DOHH2 (cell line): ENCODE results near the gene FNDC3B.

Source experiments
- H3F3A ChIP-seq: fragments of 200-600 bp; sonication (generic), shearing (Covaris generic); 2 replicates; pipeline ENCODE4 v1.6.0; 2016; ENCODE audit warnings: antibody characterized with exemption, mild to moderate bottlenecking; ENCODE audit not compliant: control insufficient read depth, insufficient read depth
- H3K27ac ChIP-seq: fragments of 200-600 bp; sonication (generic); 2 replicates; pipeline ENCODE4 v1.5.1; 2014; ENCODE audit warnings: low read depth, mild to moderate bottlenecking, low read length, moderate library complexity
- H3K27me3 ChIP-seq: fragments of 200-600 bp; sonication (generic); 2 replicates; pipeline ENCODE4 v1.6.1; 2014; ENCODE audit warnings: mild to moderate bottlenecking, low read length, mixed read lengths; ENCODE audit not compliant: control insufficient read depth
- H3K36me3 ChIP-seq: fragments of 200-600 bp; sonication (generic); 2 replicates; pipeline ENCODE4 v1.6.1; 2014; ENCODE audit warnings: mild to moderate bottlenecking, low read length, moderate library complexity, mixed read lengths; ENCODE audit not compliant: control insufficient read depth
- H3K4me1 ChIP-seq: fragments of 200-600 bp; sonication (generic); 2 replicates; pipeline ENCODE4 v1.6.1; 2014; ENCODE audit warnings: mild to moderate bottlenecking, low read length, mixed read lengths; ENCODE audit not compliant: control insufficient read depth
- H3K4me2 ChIP-seq: fragments of 200-600 bp; sonication (generic); 2 replicates; pipeline ENCODE4 v1.6.0; 2014; ENCODE audit warnings: mild to moderate bottlenecking, low read length, moderate library complexity
- H3K4me3 ChIP-seq: fragments of 200-600 bp; sonication (generic); 2 replicates; pipeline ENCODE4 v1.5.1; 2014; ENCODE audit warnings: mild to moderate bottlenecking, low read length, mixed read lengths
- H3K79me2 ChIP-seq: fragments of 200-600 bp; sonication (generic); 2 replicates; pipeline ENCODE4 v1.6.1; 2014; ENCODE audit warnings: mild to moderate bottlenecking, low read length, mixed read lengths; ENCODE audit not compliant: control insufficient read depth
- H3K9me2 ChIP-seq: fragments of 200-600 bp; sonication (generic); replicated peaks from 2 replicates; pipeline ENCODE4 v1.6.1; 2014; ENCODE audit warnings: mild to moderate bottlenecking, low read length, mixed read lengths; ENCODE audit not compliant: control insufficient read depth
- H3K9me3 ChIP-seq: fragments of 200-600 bp; sonication (generic); 2 replicates; pipeline ENCODE4 v1.6.1; 2014; ENCODE audit warnings: antibody characterized with exemption, low read length, mixed read lengths; ENCODE audit not compliant: control insufficient read depth, insufficient read depth
- H4K20me1 ChIP-seq: fragments of 200-600 bp; sonication (generic); 2 replicates; pipeline ENCODE4 v1.6.0; 2014; ENCODE audit warnings: low read depth, mild to moderate bottlenecking, antibody characterized with exemption, low read length, moderate library complexity; ENCODE audit not compliant: control insufficient read depth, insufficient read depth
- EZH2phosphoT487 ChIP-seq: fragments of 200-600 bp; sonication (generic); IDR thresholded peaks from 2 replicates; pipeline ENCODE4 v1.6.1; 2017; ENCODE audit warnings: borderline replicate concordance, mild to moderate bottlenecking, antibody characterized with exemption, low read length, moderate library complexity, mixed read lengths
- TF ChIP-seq, protein P1 (sequence below): fragments of 200-600 bp; sonication (generic); IDR thresholded peaks from one replicate; pipeline ENCODE4 v1.5.1; 2014; ENCODE audit warnings: antibody characterized with exemption, mild to moderate bottlenecking, low read depth, low read length; ENCODE audit not compliant: poor library complexity, severe bottlenecking

Gene FNDC3B

GRCh38 chr3:172142051-172142863 is 102.9 kb downstream of the FNDC3B start:
- Histone ChIP-seq H3K4me2 (peak overlapping the region; percentile 53), H3F3A (0 out of 2 replicates have a peak, but pooled peaks cover 2% of the 10 kb centered on the region), H3K27ac (peak overlapping the region; percentile 26), H3K27me3 (no peaks in the 10 kb centered on the region), H3K4me3 (peak overlapping the region; percentile 38), H4K20me1 (no peaks in the 10 kb centered on the region), H3K9me2 (no peaks in the 10 kb centered on the region), H3K36me3 (no peaks in the 10 kb centered on the region), H3K4me1 (peaks cover 45% of the 10 kb centered on the region), H3K79me2 (no peaks in the 10 kb centered on the region), H3K9me3 (no peaks in the 10 kb centered on the region)
- TF ChIP-seq, protein P1, sequence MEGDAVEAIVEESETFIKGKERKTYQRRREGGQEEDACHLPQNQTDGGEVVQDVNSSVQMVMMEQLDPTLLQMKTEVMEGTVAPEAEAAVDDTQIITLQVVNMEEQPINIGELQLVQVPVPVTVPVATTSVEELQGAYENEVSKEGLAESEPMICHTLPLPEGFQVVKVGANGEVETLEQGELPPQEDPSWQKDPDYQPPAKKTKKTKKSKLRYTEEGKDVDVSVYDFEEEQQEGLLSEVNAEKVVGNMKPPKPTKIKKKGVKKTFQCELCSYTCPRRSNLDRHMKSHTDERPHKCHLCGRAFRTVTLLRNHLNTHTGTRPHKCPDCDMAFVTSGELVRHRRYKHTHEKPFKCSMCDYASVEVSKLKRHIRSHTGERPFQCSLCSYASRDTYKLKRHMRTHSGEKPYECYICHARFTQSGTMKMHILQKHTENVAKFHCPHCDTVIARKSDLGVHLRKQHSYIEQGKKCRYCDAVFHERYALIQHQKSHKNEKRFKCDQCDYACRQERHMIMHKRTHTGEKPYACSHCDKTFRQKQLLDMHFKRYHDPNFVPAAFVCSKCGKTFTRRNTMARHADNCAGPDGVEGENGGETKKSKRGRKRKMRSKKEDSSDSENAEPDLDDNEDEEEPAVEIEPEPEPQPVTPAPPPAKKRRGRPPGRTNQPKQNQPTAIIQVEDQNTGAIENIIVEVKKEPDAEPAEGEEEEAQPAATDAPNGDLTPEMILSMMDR = no peak
- no peak for TF ChIP-seq EZH2phosphoT487

DNA sequence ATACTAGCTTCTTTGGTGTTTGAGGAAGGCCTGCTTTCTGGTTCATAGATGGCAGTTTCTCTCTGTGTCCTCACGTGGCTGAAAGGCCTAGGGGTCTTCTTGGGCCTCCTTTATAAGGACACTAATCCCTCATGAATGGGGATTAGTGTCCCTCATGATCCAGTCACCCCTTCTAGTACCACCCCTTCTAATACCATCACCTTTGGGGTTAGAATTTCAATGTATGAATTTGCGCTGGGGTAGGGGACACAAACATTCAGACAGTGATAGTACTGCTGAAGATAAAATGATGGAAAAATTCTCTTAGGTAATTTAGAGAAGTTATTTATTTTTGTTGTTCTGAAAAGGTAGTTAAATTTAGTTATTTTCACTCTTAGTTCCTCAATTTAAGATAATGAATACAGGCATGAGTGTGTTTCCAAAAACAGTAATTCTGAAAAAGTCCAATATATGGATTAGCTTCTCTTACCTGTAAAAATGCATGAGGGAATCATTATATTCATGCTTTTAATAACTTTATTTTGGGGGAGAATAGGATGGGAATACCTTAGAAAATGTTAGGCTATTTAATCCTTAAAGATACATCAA is 103.6 kb downstream of the FNDC3B start:
- Histone ChIP-seq H3K36me3 (no peaks in the 10 kb centered on the region), H3K79me2 (no peaks in the 10 kb centered on the region), H3K4me2 (peak overlapping the region; percentile 53), H3K9me3 (no peaks in the 10 kb centered on the region), H3K27me3 (no peaks in the 10 kb centered on the region), H3K4me1 (peaks cover 43% of the 10 kb centered on the region), H3K4me3 (peak overlapping the region; percentile 38), H3K27ac (peak overlapping the region; percentile 26), H3F3A (0 out of 2 replicates have a peak, but pooled peaks cover 2% of the 10 kb centered on the region), H4K20me1 (no peaks in the 10 kb centered on the region), H3K9me2 (no peaks in the 10 kb centered on the region)
- TF ChIP-seq, protein P1 = no peak
- no peak for TF ChIP-seq EZH2phosphoT487

DNA sequence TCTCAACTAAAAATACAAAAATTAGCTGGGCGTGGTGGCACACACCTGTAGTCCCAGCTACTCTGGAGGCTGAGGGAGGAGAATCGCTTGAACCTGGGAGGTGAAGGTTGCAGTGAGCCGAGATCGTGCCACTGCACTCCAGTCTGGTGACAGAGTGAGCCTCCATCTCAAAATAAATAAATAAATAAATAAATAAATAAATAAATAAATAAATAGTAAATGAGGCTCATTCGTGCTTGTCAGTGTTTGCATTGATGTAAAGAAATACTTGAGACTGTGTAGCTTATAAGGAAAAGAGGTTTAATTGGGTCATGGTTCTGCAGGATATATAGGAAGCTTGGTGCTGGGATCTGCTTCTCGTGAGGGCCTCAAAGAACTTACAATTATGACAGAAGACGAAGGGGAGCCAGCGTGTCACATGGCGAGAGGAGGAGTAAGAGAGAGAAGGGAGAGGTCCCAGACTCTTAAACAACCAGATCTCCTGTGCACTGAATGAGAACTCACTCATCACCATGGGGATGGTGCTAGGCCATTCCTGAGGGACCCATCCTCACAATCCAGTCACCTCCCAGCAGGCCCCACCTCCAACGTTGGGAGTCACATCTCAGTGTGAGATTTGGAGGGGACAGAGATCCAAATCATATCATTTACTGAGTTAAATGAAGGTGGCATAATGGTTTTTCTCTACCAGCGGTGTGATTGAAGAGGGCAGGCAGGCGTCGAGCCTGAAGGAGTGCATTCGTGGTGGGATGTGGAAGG is 104.5 kb downstream of the FNDC3B start:
- H3K9me3 ChIP-seq = no peaks in the 10 kb centered on the region
- no peaks in the 10 kb centered on the region for H3K27me3 ChIP-seq
- H3K36me3 ChIP-seq = no peaks in the 10 kb centered on the region
- peaks cover 41% of the 10 kb centered on the region for H3K4me1 ChIP-seq
- H3K4me2 ChIP-seq = no peak overlapping the region
- no peak overlapping the region for H3K27ac ChIP-seq
- no peaks in the 10 kb centered on the region for H3K9me2 ChIP-seq
- no peak overlapping the region for H3K4me3 ChIP-seq
- no peaks in the 10 kb centered on the region for H4K20me1 ChIP-seq
- TF ChIP-seq EZH2phosphoT487 = no peak
- TF ChIP-seq, protein P1 = no peak
- H3K79me2 ChIP-seq = no peaks in the 10 kb centered on the region
- 0 out of 2 replicates have a peak, but pooled peaks cover 2% of the 10 kb centered on the region for H3F3A ChIP-seq
